ENCODE data around the gene CCDC12.

GRCh38 chr3:46918202-46918601, 58.3 kb downstream of the CCDC12 start:
- TF ChIP-seq POLR2A (IDR thresholded peaks at IDR 0.05) (no peak), CTCF (IDR thresholded peaks at IDR 0.05) (no peak)
